H9 (cell line): Measurements from ENCODE around the gene RPS6KB2. TPM values are rescaled to one million over a fixed set of nuclear protein-coding genes. Genes with fewer than 3 reads are reported as not detected.

ENCODE experiments used
- DNase-seq: peaks from one replicate; pipeline ENCODE4 v3.0.0-alpha.2; 2017
- H2AFZ ChIP-seq: one replicate; pipeline ENCODE4 v1.6.1; 2013; ENCODE audit warnings: mild to moderate bottlenecking, low read length, control low read depth, moderate library complexity
- H2AK5ac ChIP-seq: 2 replicates; pipeline ENCODE4 v1.6.1; 2013; ENCODE audit warnings: low read length, control low read depth, mixed read lengths; ENCODE audit not compliant: insufficient read length
- H2BK120ac ChIP-seq: one replicate; pipeline ENCODE4 v1.6.1; 2013; ENCODE audit warnings: low read depth, mild to moderate bottlenecking, low read length, control low read depth, inconsistent platforms; ENCODE audit not compliant: poor library complexity, severe bottlenecking
- H2BK12ac ChIP-seq: 2 replicates; pipeline ENCODE4 v1.6.1; 2013; ENCODE audit warnings: low read length, control low read depth, mixed read lengths, low read depth; ENCODE audit not compliant: insufficient read length
- H2BK15ac ChIP-seq: 2 replicates; pipeline ENCODE4 v1.6.1; 2013; ENCODE audit warnings: low read depth, low read length, control low read depth
- H2BK20ac ChIP-seq: one replicate; pipeline ENCODE4 v1.6.1; 2013; ENCODE audit warnings: low read depth, mild to moderate bottlenecking, low read length, control low read depth, inconsistent platforms; ENCODE audit not compliant: poor library complexity, severe bottlenecking
- H2BK5ac ChIP-seq: 2 replicates; pipeline ENCODE4 v1.6.1; 2013; ENCODE audit warnings: low read length, control low read depth, mixed read lengths; ENCODE audit not compliant: insufficient read length
- H3K14ac ChIP-seq: 2 replicates; pipeline ENCODE4 v1.6.1; 2013; ENCODE audit warnings: low read length, control low read depth; ENCODE audit not compliant: insufficient read depth
- H3K18ac ChIP-seq: 2 replicates; pipeline ENCODE4 v1.6.1; 2013; ENCODE audit warnings: low read depth, mild to moderate bottlenecking, mixed read lengths, low read length, control low read depth; ENCODE audit not compliant: insufficient read length
- H3K23ac ChIP-seq: 2 replicates; pipeline ENCODE4 v1.6.1; 2013; ENCODE audit warnings: low read length, control low read depth, mixed read lengths, low read depth; ENCODE audit not compliant: insufficient read length
- H3K23me2 ChIP-seq: 2 replicates; pipeline ENCODE4 v1.6.1; 2013; ENCODE audit warnings: low read depth, mild to moderate bottlenecking, mixed read lengths, low read length, control low read depth; ENCODE audit not compliant: insufficient read length, poor library complexity, severe bottlenecking
- H3K27ac ChIP-seq: 2 replicates; pipeline ENCODE4 v1.5.1; 2013; ENCODE audit warnings: low read length, control low read depth, mixed read lengths, low read depth; ENCODE audit not compliant: insufficient read length
- H3K27me3 ChIP-seq: 2 replicates; pipeline ENCODE4 v1.6.1; 2013; ENCODE audit warnings: low read length, control low read depth, inconsistent platforms; ENCODE audit not compliant: insufficient read depth
- H3K4ac ChIP-seq: 2 replicates; pipeline ENCODE4 v1.6.1; 2013; ENCODE audit warnings: low read depth, mild to moderate bottlenecking, control low read depth, inconsistent platforms, low read length, moderate library complexity
- H3K4me1 ChIP-seq: 2 replicates; pipeline ENCODE4 v1.6.1; 2013; ENCODE audit warnings: low read length, control low read depth, inconsistent platforms; ENCODE audit not compliant: insufficient read depth
- H3K4me2 ChIP-seq: 2 replicates; pipeline ENCODE4 v1.6.1; 2013; ENCODE audit warnings: low read length, control low read depth, mixed read lengths; ENCODE audit not compliant: insufficient read length, insufficient read depth
- H3K56ac ChIP-seq: 2 replicates; pipeline ENCODE4 v1.6.1; 2013; ENCODE audit warnings: low read depth, mild to moderate bottlenecking, mixed read lengths, low read length, control low read depth; ENCODE audit not compliant: insufficient read length
- H3K79me1 ChIP-seq: 2 replicates; pipeline ENCODE4 v1.6.1; 2013; ENCODE audit warnings: low read depth, mild to moderate bottlenecking, moderate library complexity, low read length, control low read depth, inconsistent platforms; ENCODE audit not compliant: insufficient read depth, poor library complexity, severe bottlenecking
- H3K79me2 ChIP-seq: 2 replicates; pipeline ENCODE4 v1.6.1; 2013; ENCODE audit warnings: low read length, control low read depth, inconsistent platforms; ENCODE audit not compliant: insufficient read depth
- H3K9ac ChIP-seq: 2 replicates; pipeline ENCODE4 v1.6.1; 2013; ENCODE audit warnings: low read length, control low read depth, mixed read lengths; ENCODE audit not compliant: insufficient read length; ENCODE audit errors: extremely low read depth
- H3K9me3 ChIP-seq: one replicate; pipeline ENCODE4 v1.6.1; 2013; ENCODE audit warnings: low read depth, low read length, inconsistent platforms; ENCODE audit not compliant: control insufficient read depth
- H3T11ph ChIP-seq: one replicate; pipeline ENCODE4 v1.6.1; 2013; ENCODE audit warnings: mild to moderate bottlenecking, low read length, control low read depth, inconsistent platforms
- H4K20me1 ChIP-seq: one replicate; pipeline ENCODE4 v1.6.1; 2013; ENCODE audit not compliant: control insufficient read depth, insufficient read length, insufficient read depth
- H4K5ac ChIP-seq: 2 replicates; pipeline ENCODE4 v1.6.1; 2013; ENCODE audit warnings: low read depth, mild to moderate bottlenecking, mixed read lengths, low read length, control low read depth; ENCODE audit not compliant: insufficient read length
- H4K8ac ChIP-seq: replicated peaks from 2 replicates; pipeline ENCODE4 v1.6.1; 2013; ENCODE audit warnings: low read length, control low read depth, mixed read lengths, low read depth; ENCODE audit not compliant: insufficient read length
- H4K91ac ChIP-seq: 2 replicates; pipeline ENCODE4 v1.6.1; 2013; ENCODE audit warnings: low read depth, mild to moderate bottlenecking, moderate library complexity, mixed read lengths, low read length, control low read depth; ENCODE audit not compliant: insufficient read length
- H3K27ac Mint-ChIP-seq, 3 experiments: 2 replicates in 2 of 3; 3 replicates in 1 of 3; pipeline ENCODE4 v1.8.0; 2020 to 2021; ENCODE audit warnings: mixed read lengths in 3 of 3, mild to moderate bottlenecking in 1 of 3, moderate library complexity in 1 of 3
- H3K27me3 Mint-ChIP-seq: 2 replicates; pipeline ENCODE4 v1.8.0; 2021; ENCODE audit warnings: low read depth, mild to moderate bottlenecking, moderate library complexity, mixed read lengths
- H3K36me3 Mint-ChIP-seq, 3 experiments: 2 replicates in 2 of 3; 3 replicates in 1 of 3; pipeline ENCODE4 v1.8.0; 2020 to 2021; ENCODE audit warnings: low read depth in 3 of 3, mixed read lengths in 3 of 3; ENCODE audit not compliant: insufficient read depth in 1 of 3
- H3K4me1 Mint-ChIP-seq, 2 experiments: 2 replicates each; pipeline ENCODE4 v1.8.0; 2020; ENCODE audit warnings: mixed read lengths in 2 of 2
- H3K4me3 Mint-ChIP-seq, 2 experiments: 2 replicates in 1 of 2; 3 replicates in 1 of 2; pipeline ENCODE4 v1.8.0; 2020 to 2021; ENCODE audit warnings: mild to moderate bottlenecking in 2 of 2, mixed read lengths in 2 of 2, moderate library complexity in 1 of 2
- H3K9me3 Mint-ChIP-seq, 2 experiments: 2 replicates in 1 of 2; 3 replicates in 1 of 2; pipeline ENCODE4 v1.8.0; 2020; ENCODE audit warnings: mild to moderate bottlenecking in 2 of 2, mixed read lengths in 2 of 2, moderate library complexity in 1 of 2
- WGBS: extraction: QIAGEN DNeasy Blood & Tissue Kit; methylation state at CpG from one replicate; pipeline ENCODE4 v1.1.7; 2013; ENCODE audit warnings: missing lambda C conversion rate, low lambda C conversion rate, mixed read lengths; ENCODE audit not compliant: insufficient read length; ENCODE audit errors: extremely low coverage; 5-methylcytosine and 5-hydroxymethylcytosine counted together
- total RNA-seq: library from RNA; stranded (reverse); gene quantifications from 2 replicates; pipeline ENCODE4 v1.2.1, GENCODE V29; 2021
- TF ChIP-seq, protein P1 (sequence below): fragments of 200-600 bp; sonication (generic); conservative IDR thresholded peaks from 3 replicates; pipeline ENCODE4 v1.8.0; 2021; ENCODE audit warnings: antibody characterized with exemption, mild to moderate bottlenecking

Gene RPS6KB2
- total RNA-seq, 1 experiment from 2014 or later = 51.7 TPM

DNA sequence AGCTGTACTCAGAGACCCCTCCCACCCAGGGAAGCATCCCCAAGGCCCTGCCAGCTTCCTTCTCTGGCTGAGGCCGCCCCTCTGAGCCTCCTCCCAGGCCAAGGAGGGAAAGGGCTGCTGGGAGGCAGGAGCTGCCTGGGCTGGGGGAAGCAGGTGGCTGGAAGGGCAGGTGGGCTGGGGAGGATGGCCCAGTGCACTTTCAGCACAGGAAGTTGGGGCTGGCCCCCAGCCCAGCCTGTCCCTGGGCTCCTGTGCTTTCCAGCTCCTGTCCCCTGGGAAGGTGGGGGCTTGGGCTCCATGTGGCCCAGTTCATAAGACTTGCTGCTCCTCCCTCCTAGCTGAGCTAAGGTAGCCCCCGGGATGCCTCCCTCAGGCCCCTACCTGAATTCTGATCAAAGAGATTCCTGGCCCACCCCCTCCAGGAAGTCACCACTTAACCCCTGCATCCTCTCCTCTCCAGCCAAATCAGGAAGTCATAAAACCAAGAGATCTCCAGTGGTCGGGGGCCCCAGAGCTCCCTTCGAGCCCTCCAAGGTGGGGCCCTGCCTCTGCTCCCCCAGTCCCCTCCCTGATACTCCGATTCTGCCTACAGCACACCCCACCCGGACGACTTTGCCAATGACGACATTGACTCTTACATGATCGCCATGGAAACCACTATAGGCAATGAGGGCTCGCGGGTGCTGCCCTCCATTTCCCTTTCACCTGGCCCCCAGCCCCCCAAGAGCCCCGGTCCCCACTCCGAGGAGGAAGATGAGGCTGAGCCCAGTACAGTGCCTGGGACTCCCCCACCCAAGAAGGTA, 31.5 kb upstream of the RPS6KB2 start:
- Histone ChIP-seq H3T11ph (no peak overlapping the region), H2BK12ac (no peak overlapping the region), H3K18ac (no peak overlapping the region), H3K56ac (no peak overlapping the region), H3K4me1 (peaks cover 2% of the 10 kb centered on the region; the same call in 1 of the 2 replicates), H3K79me1 (peaks cover 3% of the 10 kb centered on the region), H3K23ac (no peak overlapping the region), H3K4ac (no peak overlapping the region), H2AK5ac (no peak overlapping the region), H4K5ac (no peak overlapping the region), H3K23me2 (peaks cover 11% of the 10 kb centered on the region), H3K27me3 (no peaks in the 10 kb centered on the region), H3K4me2 (no peak overlapping the region), H4K8ac (no peak overlapping the region), H3K14ac (no peak overlapping the region), H3K9me3 (no peaks in the 10 kb centered on the region), H2BK15ac (no peak overlapping the region), H4K20me1 (no peaks in the 10 kb centered on the region), H2BK5ac (no peak overlapping the region), H2BK120ac (no peak overlapping the region), H3K79me2 (peaks cover 4% of the 10 kb centered on the region; the same call in 1 of the 2 replicates), H3K27ac (no peak overlapping the region), H2AFZ (no peak overlapping the region), H4K91ac (no peak overlapping the region), H3K9ac (no peak overlapping the region), H2BK20ac (no peak overlapping the region)
- Mint-ChIP-seq H3K9me3 (no peaks in the 10 kb centered on the region; a peak in 1 of 5 replicates), H3K4me1 (peaks cover 23 to 25% of the 10 kb centered on the region in 2 experiments), H3K36me3 (peaks cover 21 to 57% (median 51%) of the 10 kb centered on the region in 3 experiments), H3K4me3 (peak overlapping the region in 1 of 2 experiments; percentile 67; a peak in 4 of 5 replicates), H3K27ac (peak overlapping the region; percentile 86 to 90 (median 88); a peak in 6 of 7 replicates), H3K27me3 (no peaks in the 10 kb centered on the region)
- peak; percentile 80 for DNase-seq
- TF ChIP-seq, protein P1, sequence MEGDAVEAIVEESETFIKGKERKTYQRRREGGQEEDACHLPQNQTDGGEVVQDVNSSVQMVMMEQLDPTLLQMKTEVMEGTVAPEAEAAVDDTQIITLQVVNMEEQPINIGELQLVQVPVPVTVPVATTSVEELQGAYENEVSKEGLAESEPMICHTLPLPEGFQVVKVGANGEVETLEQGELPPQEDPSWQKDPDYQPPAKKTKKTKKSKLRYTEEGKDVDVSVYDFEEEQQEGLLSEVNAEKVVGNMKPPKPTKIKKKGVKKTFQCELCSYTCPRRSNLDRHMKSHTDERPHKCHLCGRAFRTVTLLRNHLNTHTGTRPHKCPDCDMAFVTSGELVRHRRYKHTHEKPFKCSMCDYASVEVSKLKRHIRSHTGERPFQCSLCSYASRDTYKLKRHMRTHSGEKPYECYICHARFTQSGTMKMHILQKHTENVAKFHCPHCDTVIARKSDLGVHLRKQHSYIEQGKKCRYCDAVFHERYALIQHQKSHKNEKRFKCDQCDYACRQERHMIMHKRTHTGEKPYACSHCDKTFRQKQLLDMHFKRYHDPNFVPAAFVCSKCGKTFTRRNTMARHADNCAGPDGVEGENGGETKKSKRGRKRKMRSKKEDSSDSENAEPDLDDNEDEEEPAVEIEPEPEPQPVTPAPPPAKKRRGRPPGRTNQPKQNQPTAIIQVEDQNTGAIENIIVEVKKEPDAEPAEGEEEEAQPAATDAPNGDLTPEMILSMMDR = no peak
- WGBS = no CpG with 5 or more reads among the region's 13 CpGs
